NCI-H2107 (cell line): ENCODE measurements around the gene C22orf42.
A peak's percentile ranks its signal among the peaks of the same experiment; 100 is the strongest.
"Not testable (repeated sequence)": the region's sequence is repeated elsewhere in the genome, so short reads cannot be mapped to it uniquely, and the experiment has no call there.

ENCODE experiments used
- DNase-seq: peaks from one replicate; lab custom pipeline; 2025; lab: John Stamatoyannopoulos, UW

The C22orf42 gene, protein sequence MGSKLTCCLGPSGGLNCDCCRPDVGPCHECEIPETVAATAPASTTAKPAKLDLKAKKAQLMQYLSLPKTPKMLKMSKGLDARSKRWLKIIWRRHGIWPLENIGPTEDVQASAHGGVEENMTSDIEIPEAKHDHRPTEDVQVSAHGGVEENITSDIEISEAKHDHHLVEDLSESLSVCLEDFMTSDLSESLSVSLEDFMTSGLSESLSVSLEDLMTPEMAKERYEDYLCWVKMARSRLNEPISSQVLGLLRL

DNA sequence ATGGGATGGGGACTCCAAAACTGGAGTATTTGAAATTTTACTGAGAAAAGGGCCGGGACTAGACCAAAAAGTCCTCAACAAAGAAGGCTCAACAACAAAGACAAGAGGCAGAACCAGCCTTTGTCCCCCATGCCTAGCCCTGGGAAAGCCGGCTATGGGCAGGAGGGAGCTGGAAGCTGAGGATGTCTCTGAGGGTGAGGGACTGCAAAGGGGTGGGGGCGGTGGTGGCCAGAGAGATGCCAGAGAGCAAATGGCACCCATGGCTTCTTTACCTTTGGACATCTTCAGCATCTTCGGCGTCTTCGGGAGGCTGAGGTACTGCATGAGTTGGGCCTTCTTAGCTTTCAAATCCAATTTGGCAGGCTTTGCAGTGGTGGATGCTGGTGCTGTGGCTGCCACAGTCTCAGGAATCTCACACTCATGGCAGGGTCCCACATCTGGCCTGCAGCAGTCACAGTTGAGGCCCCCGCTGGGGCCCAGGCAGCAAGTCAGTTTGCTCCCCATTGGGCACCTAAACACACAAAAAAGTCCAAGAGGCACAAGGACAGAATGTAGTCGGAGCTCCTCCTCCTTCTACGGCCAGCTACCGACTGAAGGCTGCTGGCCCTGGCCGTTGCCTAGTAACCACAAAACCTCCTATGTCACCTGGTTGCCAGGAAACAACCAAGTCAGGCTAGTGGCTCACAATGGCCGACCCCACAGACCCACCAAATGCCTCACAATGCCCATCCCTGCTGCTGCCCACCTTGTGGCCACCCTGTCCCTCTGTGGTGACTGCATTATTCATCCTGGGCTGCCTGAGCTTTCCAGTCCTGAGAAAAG is at the start of gene C22orf42:
C22orf42 (minus strand) TSS at position 592 of the 822 bp plus-strand sequence; CDS start at position 504, 88 bp downstream.
- DNase-seq = no peak

DNA sequence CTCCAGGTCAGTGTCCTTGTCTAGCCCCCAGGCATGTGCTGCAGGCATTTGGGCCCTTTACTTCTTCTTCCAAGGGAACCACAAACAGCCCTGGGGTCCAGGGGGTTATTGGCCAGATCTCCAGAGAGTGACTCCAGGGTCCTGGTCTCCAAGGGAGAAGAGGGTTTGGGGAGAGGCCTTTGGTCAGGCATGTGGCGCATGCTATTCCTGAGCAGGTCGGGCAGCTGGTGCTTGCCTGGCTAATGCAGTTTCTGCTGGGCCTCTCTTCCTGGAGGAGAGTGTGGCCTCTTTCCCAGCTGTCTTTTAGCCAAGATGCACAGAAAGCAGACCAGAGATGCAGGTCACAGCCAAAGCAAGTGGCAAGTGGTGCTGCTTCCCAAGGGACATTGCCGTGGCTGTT is 49.6 kb upstream of the C22orf42 start:
- DNase-seq = no peak

DNA sequence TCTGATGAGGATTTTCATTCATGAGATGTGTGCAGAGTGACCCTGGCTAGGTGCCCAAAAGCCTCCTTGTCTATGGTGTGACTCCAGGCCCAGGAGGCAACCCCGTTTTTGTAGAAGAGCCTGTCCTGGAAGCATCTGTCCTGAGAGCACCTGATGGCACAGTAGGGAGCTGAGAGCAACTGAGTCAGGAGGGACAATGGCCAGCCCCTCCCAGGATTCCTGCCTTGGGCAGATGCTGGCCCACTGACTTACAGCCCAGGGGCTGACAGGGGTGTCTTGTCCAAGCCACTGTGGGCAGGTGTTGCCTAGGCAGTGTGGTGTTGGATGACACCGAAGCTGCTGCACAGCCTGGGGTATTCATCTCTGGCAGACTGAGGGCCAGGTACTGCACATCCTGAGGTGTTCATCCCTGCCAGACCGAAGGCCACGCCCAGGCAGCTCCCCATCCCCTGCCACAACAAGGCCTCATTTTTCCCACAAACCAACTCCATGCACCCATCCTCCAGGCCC is 48.9 kb upstream of the C22orf42 start:
- DNase-seq = no peak

DNA sequence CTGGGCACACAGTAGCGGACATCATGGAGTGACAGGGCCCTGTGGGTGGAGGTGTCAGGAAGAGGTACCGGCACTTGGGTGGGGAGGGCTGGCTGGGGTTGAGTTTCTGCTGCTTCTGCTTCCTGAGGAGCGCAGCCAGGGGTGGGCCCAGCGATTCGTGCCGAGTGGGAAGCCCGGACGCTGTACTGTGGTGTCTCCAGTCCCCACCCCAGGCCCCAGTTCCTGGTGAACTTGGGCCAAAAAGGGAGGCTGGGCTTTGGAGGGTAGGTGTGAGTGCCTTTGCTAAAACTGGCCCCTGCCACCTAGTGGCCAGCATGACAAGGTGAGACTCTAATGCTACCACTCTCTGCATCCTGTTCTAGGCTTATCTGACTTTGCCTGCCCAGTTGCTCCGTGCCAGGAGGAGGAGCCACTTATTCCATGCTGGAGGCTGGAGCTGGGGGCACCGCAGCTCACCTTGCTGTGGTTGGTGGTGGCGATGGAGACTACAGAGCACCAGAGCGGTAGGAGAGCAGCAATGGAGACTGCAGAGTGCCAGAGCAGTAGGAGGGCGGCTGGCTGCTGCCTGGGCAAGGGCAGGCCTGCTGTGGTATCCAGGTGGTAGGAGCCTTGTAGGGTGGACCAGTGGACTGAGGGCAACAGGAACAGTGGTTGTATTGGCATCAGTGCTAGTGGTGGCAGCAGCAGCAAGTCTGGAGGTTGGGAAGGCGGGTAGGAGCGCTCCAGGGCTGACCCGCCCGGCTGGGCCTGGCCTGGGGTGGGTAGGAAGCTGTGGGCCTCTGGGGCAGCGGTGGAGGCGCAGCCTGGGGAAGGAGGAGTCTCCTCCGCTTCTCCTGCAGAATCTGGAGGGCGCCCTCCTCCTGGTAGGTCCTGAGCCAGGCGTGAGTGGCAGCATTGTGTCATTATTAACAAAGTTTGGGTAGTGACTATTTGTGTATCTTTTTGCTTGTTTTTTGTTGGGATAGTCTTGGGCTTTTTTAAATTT is 48.0 kb upstream of the C22orf42 start:
- DNase-seq = no peak

DNA sequence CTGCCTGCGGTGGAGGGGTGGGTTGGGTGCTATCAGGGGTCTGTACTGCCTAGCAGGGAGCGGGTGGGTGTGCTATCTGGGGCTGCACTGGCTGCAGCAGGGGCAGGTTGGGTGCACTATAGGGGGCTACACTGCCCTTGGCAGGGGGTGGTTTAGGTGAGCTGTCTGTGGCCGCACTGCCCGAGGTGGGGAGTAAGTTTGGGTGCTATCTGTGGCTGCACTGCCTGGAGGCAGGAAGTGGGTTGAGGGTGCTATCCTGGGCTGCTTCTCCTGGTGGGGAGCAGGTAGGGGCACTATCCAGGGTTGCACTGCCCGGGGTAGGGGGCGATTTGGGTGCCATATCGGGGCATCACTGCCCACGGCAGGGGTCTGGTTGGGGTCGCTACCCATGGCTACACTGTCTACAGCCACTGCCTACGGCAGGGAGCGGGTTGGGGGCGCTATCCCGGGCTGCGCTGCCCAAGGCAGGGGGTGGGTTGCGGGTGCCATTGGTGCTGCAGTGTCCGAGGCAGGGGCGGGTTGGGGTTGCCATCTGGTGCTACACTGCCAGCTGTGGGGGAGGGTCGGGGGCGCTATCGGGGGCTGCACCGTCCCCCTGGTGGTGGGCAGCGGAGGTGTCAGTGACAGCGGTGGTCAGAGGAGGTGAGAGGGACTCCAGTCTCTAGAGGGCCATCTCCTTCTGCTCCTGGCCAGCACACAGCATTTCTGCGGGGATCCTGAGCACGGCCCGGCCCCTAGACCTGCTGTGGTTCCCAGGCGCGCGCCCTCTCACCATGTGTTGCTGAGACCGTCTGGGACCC is 47.1 kb upstream of the C22orf42 start:
- DNase-seq = no peak

DNA sequence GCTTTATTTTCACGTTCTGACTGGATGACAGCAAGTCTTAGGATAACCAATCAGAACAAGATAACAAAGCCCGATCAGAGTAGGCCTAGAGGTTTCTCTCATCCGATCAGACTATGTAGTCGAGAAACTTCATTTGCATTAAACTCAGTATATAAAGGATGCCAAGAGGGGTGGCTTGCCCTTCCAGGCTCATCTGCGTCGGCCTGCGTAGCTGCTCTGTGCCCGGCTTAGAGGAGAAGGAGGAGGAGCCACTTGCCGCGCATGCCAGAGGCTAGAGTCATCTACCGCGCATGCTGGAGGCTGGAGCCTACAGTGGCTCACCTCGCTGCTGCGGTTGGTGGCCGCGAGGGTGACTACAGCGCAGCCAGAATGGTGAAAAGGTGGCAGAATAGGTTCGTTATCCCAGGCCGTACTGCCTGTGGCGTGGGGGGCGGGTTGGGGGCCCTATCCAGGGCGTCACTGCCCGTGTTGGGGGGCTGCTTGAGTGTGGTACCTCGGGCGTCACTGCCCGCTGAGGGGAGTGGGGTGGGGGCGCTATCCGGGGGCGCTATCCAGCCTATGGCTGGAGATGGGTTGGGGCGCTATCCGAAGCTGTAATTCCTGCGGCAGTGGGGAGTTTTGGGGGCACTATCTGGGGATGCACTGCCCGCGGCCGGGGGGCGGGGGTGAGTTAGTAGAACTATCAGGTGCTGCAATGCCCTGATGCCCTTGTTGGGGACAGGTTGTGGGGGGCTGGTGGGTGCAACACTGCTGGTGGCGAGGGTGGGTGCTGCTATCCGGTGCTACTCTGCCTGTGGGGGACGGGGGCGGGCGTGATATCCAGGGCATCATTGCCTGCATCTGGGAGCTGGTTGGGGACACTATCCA is 46.0 kb upstream of the C22orf42 start, which contains the start of gene RFPL2:
RFPL2 (minus strand) TSS at position 218 of the 867 bp plus-strand sequence. CDS start 2,622 bp downstream, outside the sequence.
- DNase-seq = peak; percentile 28

DNA sequence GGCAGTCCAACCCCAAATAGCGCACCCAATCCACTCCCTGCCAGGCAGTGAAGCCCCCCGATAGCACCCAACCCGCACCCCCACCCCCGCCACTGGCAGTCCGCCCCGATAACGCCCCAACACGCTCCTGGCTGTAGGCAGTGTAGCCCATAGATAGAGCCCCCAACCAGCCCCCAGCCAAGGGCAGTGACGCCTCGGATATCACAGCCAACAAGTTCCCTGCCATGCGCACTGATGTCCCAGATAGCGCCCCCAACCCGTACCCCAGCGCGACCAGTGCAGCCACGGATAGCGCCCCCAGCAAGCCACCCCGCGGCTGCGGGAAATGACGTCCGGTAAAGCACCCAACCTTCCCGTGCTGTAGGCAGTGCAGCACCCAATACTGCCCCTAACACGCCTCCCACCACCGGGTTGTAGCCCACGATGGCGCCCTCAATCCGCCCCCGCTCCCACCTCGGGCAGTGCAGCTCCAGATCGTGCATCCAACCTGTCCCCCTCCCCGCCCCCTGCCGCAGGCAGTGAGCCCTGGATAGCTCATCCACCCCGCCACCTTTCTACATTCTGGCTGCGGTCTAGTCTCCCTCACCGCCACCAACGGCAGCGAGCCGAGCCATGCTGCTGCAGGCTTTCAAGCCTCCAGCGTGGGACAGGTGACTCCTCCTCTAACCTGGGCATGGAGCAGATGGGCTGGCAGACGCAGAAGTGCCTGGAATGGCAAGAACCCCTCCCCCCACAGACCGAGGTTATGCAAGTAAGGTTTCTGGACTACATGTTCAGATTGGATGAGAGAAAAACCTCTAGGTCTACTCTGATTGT is 45.1 kb upstream of the C22orf42 start:
- no peak for DNase-seq

DNA sequence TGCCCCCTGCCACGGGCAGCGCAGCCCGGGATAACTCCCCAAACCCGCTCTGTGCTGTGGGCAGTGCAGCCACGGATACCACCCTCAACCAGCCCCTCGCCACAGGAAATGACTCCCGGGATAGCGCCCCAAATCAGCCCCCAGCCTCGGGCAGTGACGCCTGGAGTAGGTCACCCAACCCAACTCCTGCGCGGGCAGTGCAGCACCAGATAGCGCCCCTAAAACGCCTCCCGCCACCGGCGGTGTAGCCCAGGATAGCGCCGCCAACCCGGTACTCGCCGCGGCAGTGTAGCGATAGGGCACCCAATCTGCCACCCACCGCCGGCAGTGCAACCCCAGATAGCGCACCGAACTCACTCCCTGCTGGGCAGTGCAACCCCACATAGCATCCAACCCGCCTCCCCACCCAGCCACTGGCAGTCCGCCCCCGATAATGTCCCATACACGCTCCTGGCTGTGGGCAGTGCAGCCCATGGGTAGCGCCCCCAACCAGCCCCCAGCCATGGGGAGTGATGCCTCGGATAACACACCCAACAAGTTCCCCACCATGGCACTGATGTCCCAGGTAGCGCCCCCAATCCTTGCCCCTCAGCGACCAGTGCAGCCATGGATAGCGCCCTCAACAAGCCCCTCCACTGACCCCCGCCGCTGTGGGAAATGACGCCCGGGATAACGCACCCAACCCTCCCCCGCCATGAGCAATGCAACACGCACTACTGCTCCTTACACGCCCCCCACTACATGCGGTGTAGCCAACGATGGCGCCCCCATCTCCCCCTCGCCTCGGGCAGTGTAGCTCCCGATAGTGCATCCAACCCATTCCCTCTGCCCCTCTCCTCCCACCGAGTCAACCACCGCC is 44.3 kb upstream of the C22orf42 start:
- DNase-seq = no peak

DNA sequence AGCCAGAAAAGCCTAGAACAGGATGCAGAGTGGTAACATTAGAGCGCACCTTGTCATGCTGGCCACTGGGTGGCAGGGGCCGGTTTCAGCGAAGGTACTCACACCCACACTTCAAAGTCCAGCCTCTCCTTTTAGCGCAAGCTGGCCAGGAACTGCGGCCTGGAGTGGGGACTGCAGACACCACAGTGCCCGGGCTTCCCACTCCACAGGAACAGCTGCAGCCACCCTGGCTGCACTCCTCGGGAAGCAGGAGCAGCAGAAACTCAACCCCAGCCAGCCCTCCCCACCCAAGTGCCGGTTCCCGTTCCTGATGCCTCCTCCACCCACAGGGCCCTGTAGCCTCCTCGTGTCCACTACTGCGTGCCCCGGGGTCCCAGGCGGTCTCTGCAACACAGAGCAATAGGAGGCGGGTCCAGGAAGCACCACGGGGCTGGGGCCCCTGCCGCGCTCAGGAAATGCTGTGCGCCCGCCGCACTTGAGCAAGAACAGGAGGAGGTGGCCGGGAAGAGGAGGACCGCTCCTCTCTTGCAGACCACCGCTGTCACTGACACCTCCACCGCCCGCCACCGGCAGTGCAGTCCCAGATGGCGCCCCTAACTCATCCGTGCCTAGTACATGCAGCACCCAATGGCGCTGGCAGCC is 43.6 kb upstream of the C22orf42 start:
- DNase-seq = no peak

DNA sequence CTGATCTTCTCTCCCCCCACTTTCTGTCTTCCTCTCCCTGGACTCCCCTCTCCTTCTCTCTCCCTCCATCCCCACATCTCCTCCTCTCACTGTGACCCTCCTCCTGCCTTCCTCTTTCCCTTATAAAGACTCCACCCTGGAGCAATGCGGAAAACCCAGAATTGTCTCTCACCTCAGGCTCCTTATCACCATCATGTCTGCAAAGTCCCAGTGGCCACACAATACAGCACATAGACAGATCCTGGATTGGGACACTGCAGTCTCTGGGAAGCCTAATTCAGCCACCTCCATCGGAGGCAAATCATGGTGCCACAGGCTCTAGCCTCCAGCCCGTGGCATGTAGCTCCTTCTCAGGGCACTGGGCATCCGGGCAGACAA is 43.0 kb upstream of the C22orf42 start:
- DNase-seq = no peak

DNA sequence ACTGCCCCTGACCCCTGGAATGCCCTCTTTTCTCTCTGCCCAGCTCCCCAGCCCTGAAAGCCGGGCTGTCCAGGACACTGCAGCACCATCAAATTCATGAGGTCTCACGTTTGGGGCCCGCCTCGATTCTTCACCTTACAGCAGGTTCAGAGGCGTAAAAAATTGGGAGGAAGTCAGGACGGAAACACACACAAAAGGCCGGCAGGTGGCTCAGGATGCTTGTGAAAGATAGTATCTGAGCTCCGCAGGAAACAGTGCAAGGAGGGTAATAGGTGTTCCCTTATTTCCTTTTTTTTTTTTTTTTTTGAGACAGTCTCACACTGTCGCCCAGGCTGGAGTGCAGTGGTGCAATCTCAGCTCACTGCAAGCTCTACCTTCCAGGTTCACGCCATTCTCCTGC is 41.6 kb upstream of the C22orf42 start:
- no peak for DNase-seq

DNA sequence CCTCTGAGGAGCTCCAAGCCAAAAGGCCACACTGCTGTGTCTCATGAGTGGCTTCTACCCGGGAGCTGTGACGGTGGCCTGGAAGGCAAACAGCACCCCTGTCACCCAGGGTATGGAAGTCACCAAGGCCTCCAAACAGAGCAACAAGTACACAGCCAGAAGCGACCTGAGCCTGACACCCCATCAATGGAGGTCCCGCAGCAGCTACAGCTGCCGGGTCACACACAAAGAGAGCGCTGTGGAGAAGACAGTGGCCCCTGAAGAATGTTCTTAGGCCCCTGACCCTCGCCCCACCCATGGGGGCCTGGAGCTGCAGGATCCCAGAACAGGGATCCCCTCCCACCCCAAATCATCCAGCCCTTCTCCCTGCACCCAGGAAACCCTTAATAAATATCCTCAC is 40.9 kb upstream of the C22orf42 start:
- no peak for DNase-seq

DNA sequence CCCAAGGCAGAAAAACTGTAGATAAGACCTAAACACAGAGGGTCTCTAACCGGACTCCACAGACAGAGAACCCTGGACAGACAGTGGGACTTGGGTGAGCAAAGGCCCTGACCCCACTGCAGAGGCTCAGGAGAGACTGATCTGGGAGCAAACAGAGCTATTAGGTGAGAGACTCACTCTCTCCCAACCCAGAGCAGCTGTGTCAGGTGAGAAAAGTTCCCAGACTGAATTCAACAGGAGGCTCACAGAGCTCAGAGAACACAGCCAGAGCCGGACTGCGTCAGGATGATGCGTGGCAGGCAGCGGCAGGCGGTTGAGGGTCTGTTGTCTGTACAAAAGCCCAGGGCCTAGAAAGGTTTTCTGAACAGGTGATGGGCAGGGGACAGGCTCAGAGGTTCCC is 40.2 kb upstream of the C22orf42 start:
- DNase-seq = no peak

DNA sequence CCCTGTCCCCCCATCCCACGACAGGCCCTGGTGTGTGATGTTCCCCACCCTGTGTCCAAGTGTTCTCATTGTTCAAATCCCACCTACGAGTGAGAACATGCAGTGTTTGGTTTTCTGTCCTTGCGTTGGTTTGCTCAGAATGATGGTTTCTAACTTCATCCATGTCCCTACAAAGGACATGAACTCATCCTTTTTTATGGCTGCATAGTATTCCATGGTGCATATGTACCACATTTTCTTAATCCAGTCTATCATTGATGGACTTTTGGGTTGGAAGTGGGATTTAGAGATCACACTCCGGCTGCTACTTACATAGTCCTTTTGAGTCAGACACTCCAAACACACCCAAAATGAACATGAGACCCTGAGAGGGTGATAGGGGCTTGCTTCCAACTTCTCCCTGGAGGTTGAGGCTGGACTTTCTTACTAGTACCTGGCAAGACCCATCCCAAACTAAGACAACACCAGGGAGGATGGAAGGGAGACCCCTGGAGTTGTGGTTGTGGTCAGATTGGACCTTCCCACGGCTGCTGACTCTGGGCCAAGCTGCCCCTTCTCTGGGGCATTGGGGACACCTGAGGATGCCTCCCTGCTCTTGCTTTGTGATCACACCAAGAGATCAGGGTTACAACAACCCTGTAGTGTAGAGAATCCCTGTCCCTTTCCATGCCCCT is 38.6 kb upstream of the C22orf42 start:
- DNase-seq = not testable (repeated sequence)

DNA sequence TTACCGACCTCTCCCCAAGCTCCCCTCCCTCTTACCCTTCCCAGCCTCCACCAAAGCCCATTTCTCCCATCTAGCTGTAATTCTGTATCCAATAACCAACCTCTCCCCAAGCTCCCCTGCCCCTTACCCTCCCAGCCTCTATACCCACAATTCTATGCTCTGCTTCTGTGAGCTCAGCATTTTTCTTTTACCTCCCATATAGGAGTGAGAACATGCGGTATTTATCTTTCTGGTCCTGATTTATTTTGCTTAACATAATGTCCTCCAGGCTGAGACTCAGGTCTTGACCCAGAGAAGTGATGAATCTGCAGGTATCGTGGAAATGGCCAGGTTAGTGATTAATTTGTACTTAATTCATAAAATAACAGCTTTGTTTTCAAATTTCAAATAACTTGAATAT is 36.8 kb upstream of the C22orf42 start:
- DNase-seq = not testable (repeated sequence)

DNA sequence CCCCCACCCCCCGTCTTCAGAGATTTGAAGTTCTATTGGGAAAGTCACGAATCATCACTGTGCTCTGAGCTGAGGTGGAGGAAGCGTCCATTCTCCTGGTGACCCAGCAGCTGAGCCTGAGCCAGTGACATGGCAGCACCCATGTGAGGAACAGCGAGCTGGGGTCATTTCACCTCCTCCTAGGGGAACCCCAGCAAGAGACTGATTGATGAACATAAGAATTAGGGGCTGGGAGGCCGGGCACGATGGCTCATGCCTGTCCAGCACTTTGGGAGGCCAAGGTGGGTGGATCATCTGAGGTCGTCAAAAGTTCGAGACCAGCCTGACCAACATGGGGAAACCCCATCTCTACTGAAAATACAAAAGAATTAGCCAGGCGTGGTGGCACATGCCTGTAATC is 34.2 kb upstream of the C22orf42 start:
- DNase-seq = not testable (repeated sequence)

DNA sequence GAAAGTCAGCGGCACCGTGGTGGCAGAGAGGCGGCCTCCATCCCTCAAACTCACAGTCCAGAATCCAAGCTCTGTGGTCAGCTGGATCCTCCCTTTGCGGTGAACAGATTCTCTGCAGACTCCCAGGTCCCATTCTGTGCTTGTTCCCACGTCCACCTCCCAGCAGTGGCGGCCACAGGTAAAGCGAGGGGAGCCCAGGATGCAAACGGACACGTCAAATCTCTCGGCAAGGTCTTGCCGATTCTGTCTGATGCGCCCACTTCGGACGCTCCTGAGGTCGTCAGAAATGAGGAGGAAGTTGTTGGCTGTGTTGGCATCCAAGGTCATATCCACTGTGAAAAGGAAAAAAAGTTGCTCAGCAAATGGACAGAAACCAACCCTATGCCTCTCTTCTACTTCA is 31.9 kb upstream of the C22orf42 start:
- not testable (repeated sequence) for DNase-seq
